UCSD-AML1 (cell line): ENCODE results near the gene KIF7.
"Not testable (repeated sequence)": the region's sequence is repeated elsewhere in the genome, so short reads cannot be mapped to it uniquely, and the experiment has no call there.

ENCODE experiments used
- DNase-seq: peaks from one replicate; lab custom pipeline; 2025; ENCODE audit not compliant: unreplicated experiment; lab: John Stamatoyannopoulos, UW

Gene KIF7

GRCh38 chr15:89621547-89621946, 33.7 kb downstream of the KIF7 start:
- no peak for DNase-seq

GRCh38 chr15:89616228-89616627, 39.0 kb downstream of the KIF7 start:
- no peak for DNase-seq

GRCh38 chr15:89615135-89615534, 40.1 kb downstream of the KIF7 start:
- no peak for DNase-seq

- DNase-seq, result no peak
Measured at GRCh38 chr15:89614164-89614563, 41.1 kb downstream of the KIF7 start.

GRCh38 chr15:89613031-89613430, 42.2 kb downstream of the KIF7 start:
- DNase-seq, result no peak

GRCh38 chr15:89611317-89611716, 44.0 kb downstream of the KIF7 start:
- DNase-seq, result no peak

GRCh38 chr15:89599021-89599420, 56.2 kb downstream of the KIF7 start:
- DNase-seq, result no peak

GRCh38 chr15:89593018-89593417, 62.2 kb downstream of the KIF7 start:
- no peak for DNase-seq

- no peak for DNase-seq
Measured at GRCh38 chr15:89591834-89592233, 63.4 kb downstream of the KIF7 start.

- DNase-seq, result no peak
Measured at GRCh38 chr15:89587955-89588354, 67.3 kb downstream of the KIF7 start.

- DNase-seq, result no peak
Measured at GRCh38 chr15:89586651-89587050, 68.6 kb downstream of the KIF7 start.

GRCh38 chr15:89580747-89581146, 74.5 kb downstream of the KIF7 start:
- DNase-seq, result not testable (repeated sequence)

GRCh38 chr15:89578146-89578545, 77.1 kb downstream of the KIF7 start:
- no peak for DNase-seq
